HCT116 (cell line): ENCODE results near the gene LIX1. TPM values are rescaled to one million over a fixed set of nuclear protein-coding genes. Genes with fewer than 3 reads are reported as not detected.

Experiments
- ATAC-seq: fragments of 200-7000 bp; cut with Tn5 transposase; 2 replicates; pipeline ENCODE4 v1.9.1; 2020; ENCODE audit warnings: mild to moderate bottlenecking, moderate library complexity
- BruUV-seq: library from RNA; stranded (reverse); fragments of 400-500 nt; replicated peaks from 2 replicates; lab custom pipeline; 2021; lab: Mats Ljungman, UMichigan
- CTCF ChIA-PET: fragments of 300-600 bp; sonication (Branson Sonifier 250); formaldehyde crosslinking; loops from one replicate; lab custom pipeline; 2021; ENCODE audit warnings: antibody characterized with exemption; lab: Charles Lee
- POLR2A ChIA-PET: fragments of 300-600, 350-600 bp; sonication (Branson Sonifier 250); formaldehyde crosslinking; loops from one replicate; lab custom pipeline; 2021; ENCODE audit warnings: antibody characterized with exemption; lab: Charles Lee
- RAD21 ChIA-PET, 2 experiments: fragments of 300-600 bp; sonication (Branson Sonifier 250); formaldehyde crosslinking; loops; one replicate each; lab custom pipeline; 2023; ENCODE audit warnings: low total read pairs in 2 of 2; ENCODE audit not compliant: uncharacterized antibody in 2 of 2, unreplicated experiment in 2 of 2, low non-redundant PET in 1 of 2; lab: Charles Lee
- DNase-seq: peaks from one replicate; pipeline ENCODE4 v3.0.0-alpha.2; 2010; ENCODE audit warnings: low read depth, low spot score
- H2AFZ ChIP-seq: fragments of 200-600 bp; shearing (Covaris generic), sonication (generic); 2 replicates; pipeline ENCODE4 v1.6.1; 2017; ENCODE audit warnings: low read depth, mixed run types, mixed read lengths, antibody characterized with exemption, low read length; ENCODE audit not compliant: poor library complexity, severe bottlenecking
- H3K27ac ChIP-seq: 2 replicates; pipeline ENCODE4 v1.5.1; 2012; ENCODE audit warnings: low read depth, low read length
- H3K27me3 ChIP-seq: fragments of 200-600 bp; sonication (generic); 2 replicates; pipeline ENCODE4 v1.6.1; 2016; ENCODE audit warnings: mixed run types, low read length, mixed read lengths; ENCODE audit not compliant: insufficient read depth
- H3K36me3 ChIP-seq, 2 experiments: fragments of 200-500 bp in 1 of 2; fragments of 200-600 bp in 1 of 2; sonication (Bioruptor generic) in 1 of 2; sonication (generic) in 1 of 2; 2 replicates each; pipeline versions ENCODE4 v1.5.1 to v1.6.1; 2014 to 2016; ENCODE audit warnings: low read length in 2 of 2, inconsistent platforms in 1 of 2, mixed read lengths in 1 of 2, mixed run types in 1 of 2; ENCODE audit not compliant: insufficient read depth in 2 of 2, control insufficient read depth in 1 of 2
- H3K4me1 ChIP-seq, 2 experiments: fragments of 200-600 bp in 1 of 2; sonication (generic) in 1 of 2; 2 replicates each; pipeline versions ENCODE4 v1.5.1 to v1.6.1; 2012 to 2017; ENCODE audit warnings: low read length in 2 of 2, inconsistent platforms in 1 of 2, mild to moderate bottlenecking in 1 of 2, mixed read lengths in 1 of 2, mixed run types in 1 of 2, moderate library complexity in 1 of 2; ENCODE audit not compliant: insufficient read depth in 2 of 2, control insufficient read depth in 1 of 2
- H3K4me2 ChIP-seq: fragments of 200-600 bp; sonication (generic); 2 replicates; pipeline ENCODE4 v1.6.1; 2017; ENCODE audit warnings: mixed run types, low read length, mixed read lengths
- H3K4me3 ChIP-seq, 2 experiments: fragments of 200-600 bp in 1 of 2; sonication (generic) in 1 of 2; replicated peaks in 1 of 2; 2 replicates each; pipeline ENCODE4 v1.5.1; 2011 to 2016; ENCODE audit warnings: low read length in 2 of 2, control low read depth in 1 of 2, low read depth in 1 of 2, mild to moderate bottlenecking in 1 of 2, mixed read lengths in 1 of 2, mixed run types in 1 of 2
- H3K79me2 ChIP-seq: fragments of 200-600 bp; sonication (generic); 2 replicates; pipeline ENCODE4 v1.6.1; 2017; ENCODE audit warnings: mild to moderate bottlenecking, mixed run types, low read length, moderate library complexity, mixed read lengths; ENCODE audit not compliant: insufficient read depth
- H3K9ac ChIP-seq: fragments of 200-600 bp; sonication (generic); 2 replicates; pipeline ENCODE4 v1.6.1; 2016; ENCODE audit warnings: low read length, mixed read lengths
- H3K9me2 ChIP-seq: fragments of 200-600 bp; sonication (generic), shearing (Covaris generic); 2 replicates; pipeline ENCODE4 v1.6.1; 2017; ENCODE audit warnings: mixed run types, mild to moderate bottlenecking, moderate library complexity; ENCODE audit not compliant: insufficient read depth
- H3K9me3 ChIP-seq, 2 experiments: fragments of 200-500 bp in 1 of 2; fragments of 200-600 bp in 1 of 2; sonication (Bioruptor generic) in 1 of 2; sonication (generic) in 1 of 2; 2 replicates each; pipeline ENCODE4 v1.6.1; 2014 to 2017; ENCODE audit warnings: low read length in 2 of 2, mixed read lengths in 2 of 2, inconsistent platforms in 1 of 2, low read depth in 1 of 2, mild to moderate bottlenecking in 1 of 2, mixed run types in 1 of 2, moderate library complexity in 1 of 2; ENCODE audit not compliant: control insufficient read depth in 1 of 2, insufficient read depth in 1 of 2
- H4K20me1 ChIP-seq: fragments of 200-600 bp; sonication (generic), shearing (Covaris generic); 2 replicates; pipeline ENCODE4 v1.6.1; 2017; ENCODE audit warnings: mixed run types, mild to moderate bottlenecking, moderate library complexity; ENCODE audit not compliant: insufficient read depth
- CEBPB ChIP-seq: IDR thresholded peaks from 2 replicates; pipeline ENCODE4 v1.6.1; 2012; ENCODE audit warnings: low read depth
- EZH2 ChIP-seq: fragments of 200-600 bp; sonication (generic); IDR thresholded peaks from 2 replicates; pipeline ENCODE4 v1.6.1; 2017; ENCODE audit warnings: antibody characterized with exemption, mixed run types
- EZH2phosphoT487 ChIP-seq: fragments of 200-600 bp; IDR thresholded peaks from 2 replicates; pipeline ENCODE4 v1.6.1; 2018; ENCODE audit warnings: antibody characterized with exemption, borderline replicate concordance
- FOSL1 ChIP-seq: IDR thresholded peaks from 2 replicates; pipeline ENCODE4 v1.6.1; 2012; ENCODE audit warnings: low read depth
- MAX ChIP-seq: IDR thresholded peaks from 2 replicates; pipeline ENCODE4 v1.6.1; 2012
- POLR2AphosphoS5 ChIP-seq: IDR thresholded peaks from 2 replicates; pipeline ENCODE4 v1.6.1; 2011; ENCODE audit warnings: mild to moderate bottlenecking, low read depth, low read length, moderate library complexity
- SIN3A ChIP-seq: IDR thresholded peaks from 2 replicates; pipeline ENCODE4 v1.6.1; 2012; ENCODE audit warnings: low read depth
- SRF ChIP-seq: IDR thresholded peaks from 2 replicates; pipeline ENCODE4 v1.6.1; 2012; ENCODE audit warnings: low read depth
- TCF7L2 ChIP-seq: IDR thresholded peaks from 2 replicates; pipeline ENCODE4 v1.7.0; 2011; ENCODE audit warnings: borderline replicate concordance, inconsistent platforms; ENCODE audit not compliant: insufficient read depth, insufficient read length; ENCODE audit errors: extremely low read depth
- YY1 ChIP-seq: IDR thresholded peaks from 2 replicates; pipeline ENCODE4 v1.6.1; 2011; ENCODE audit warnings: low read length, low read depth, moderate library complexity, mild to moderate bottlenecking; ENCODE audit not compliant: insufficient replicate concordance; ENCODE audit errors: extremely low read depth
- ZFX ChIP-seq: fragments of 450-650 bp; IDR thresholded peaks from 2 replicates; pipeline ENCODE4 v1.6.1; 2017
- intact Hi-C: fragments of 100-400 bp; cut with micrococcal nuclease; formaldehyde crosslinking; loops from 2 replicates; pipeline ENCODE4 v1.10.0; 2022
- total RNA-seq: library from RNA; stranded (reverse); gene quantifications from one replicate; pipeline ENCODE4 v1.2.1, GENCODE V29; 2021; ENCODE audit not compliant: unreplicated experiment
- TF ChIP-seq, protein P1 (sequence below), 3 experiments: fragments of 200-600 bp in 1 of 3; sonication (generic) in 1 of 3; IDR thresholded peaks in 2 of 3; conservative IDR thresholded peaks in 1 of 3; 2 replicates each; pipeline ENCODE4 v1.5.1; 2012 to 2017; ENCODE audit warnings: low read depth in 2 of 3, low read length in 2 of 3, antibody characterized with exemption in 1 of 3, borderline replicate concordance in 1 of 3, control low read depth in 1 of 3, mild to moderate bottlenecking in 1 of 3, mixed read lengths in 1 of 3, mixed run types in 1 of 3, moderate library complexity in 1 of 3; ENCODE audit not compliant: insufficient read depth in 1 of 3

LIX1 gene
- total RNA-seq, 1 experiment from 2014 or later: not detected

GRCh38 chr5:97075649-97076048, 66.8 kb downstream of the LIX1 start:
- POLR2A ChIA-PET: no interaction called here
- BruUV-seq: no TSS peak
- Histone ChIP-seq H3K9me3 (no peaks in the 10 kb centered on the region), H3K9ac (no peak overlapping the region), H3K36me3 (no peaks in the 10 kb centered on the region), H3K4me2 (no peak overlapping the region), H3K27me3 (no peaks in the 10 kb centered on the region), H3K9me2 (no peaks in the 10 kb centered on the region), H3K27ac (no peak overlapping the region), H2AFZ (no peak overlapping the region), H3K4me1 (no peaks in the 10 kb centered on the region), H3K4me3 (no peak overlapping the region), H4K20me1 (no peaks in the 10 kb centered on the region), H3K79me2 (no peaks in the 10 kb centered on the region)
- ATAC-seq (no peak), DNase-seq (no peak)
- TF ChIP-seq ZFX (no peak), FOSL1 (no peak), MAX (no peak), SRF (no peak), EZH2 (no peak), TCF7L2 (no peak), EZH2phosphoT487 (no peak), YY1 (no peak)
- intact Hi-C loops: no loop called here
- CTCF ChIA-PET: no interaction called here
- RAD21 ChIA-PET: no interaction called here

DNA sequence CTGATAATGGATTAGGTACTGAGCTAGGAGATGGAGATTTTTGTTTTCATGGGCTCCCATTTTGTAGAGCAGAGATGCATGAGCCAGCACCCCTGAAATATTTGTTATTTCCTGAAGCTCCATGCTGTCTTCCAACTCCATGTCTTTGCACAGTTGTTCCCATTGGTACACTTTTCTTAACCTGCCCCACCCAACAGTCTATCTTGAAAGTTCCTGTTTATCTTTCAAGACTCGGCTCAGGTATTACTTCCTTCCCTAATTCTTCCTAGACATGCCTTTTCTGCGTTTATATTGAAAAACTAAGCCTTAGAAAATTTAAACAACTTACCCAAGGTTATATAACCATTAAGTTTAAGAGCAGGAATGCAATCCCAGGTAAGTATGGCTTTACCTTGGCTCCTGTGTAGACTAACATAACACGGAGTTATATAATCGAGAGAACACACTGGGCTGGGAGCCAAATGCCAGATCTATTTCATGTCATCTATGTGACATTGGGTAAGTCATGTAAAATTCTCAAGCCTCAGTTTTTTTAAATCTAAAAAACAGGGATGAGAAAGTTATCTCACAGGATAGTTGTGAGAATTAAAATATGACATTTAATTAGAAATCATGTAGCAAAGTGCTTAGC, 67.4 kb downstream of the LIX1 start:
- TF ChIP-seq SIN3A: no peak
- TF ChIP-seq YY1: no peak
- TF ChIP-seq POLR2AphosphoS5: no peak
- TF ChIP-seq, protein P1, sequence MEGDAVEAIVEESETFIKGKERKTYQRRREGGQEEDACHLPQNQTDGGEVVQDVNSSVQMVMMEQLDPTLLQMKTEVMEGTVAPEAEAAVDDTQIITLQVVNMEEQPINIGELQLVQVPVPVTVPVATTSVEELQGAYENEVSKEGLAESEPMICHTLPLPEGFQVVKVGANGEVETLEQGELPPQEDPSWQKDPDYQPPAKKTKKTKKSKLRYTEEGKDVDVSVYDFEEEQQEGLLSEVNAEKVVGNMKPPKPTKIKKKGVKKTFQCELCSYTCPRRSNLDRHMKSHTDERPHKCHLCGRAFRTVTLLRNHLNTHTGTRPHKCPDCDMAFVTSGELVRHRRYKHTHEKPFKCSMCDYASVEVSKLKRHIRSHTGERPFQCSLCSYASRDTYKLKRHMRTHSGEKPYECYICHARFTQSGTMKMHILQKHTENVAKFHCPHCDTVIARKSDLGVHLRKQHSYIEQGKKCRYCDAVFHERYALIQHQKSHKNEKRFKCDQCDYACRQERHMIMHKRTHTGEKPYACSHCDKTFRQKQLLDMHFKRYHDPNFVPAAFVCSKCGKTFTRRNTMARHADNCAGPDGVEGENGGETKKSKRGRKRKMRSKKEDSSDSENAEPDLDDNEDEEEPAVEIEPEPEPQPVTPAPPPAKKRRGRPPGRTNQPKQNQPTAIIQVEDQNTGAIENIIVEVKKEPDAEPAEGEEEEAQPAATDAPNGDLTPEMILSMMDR (IDR thresholded peaks at IDR 0.05 in 2 of 3, conservative IDR thresholded peaks at IDR 0.05 in 1 of 3; ENCODE audit: borderline replicate concordance in 1 of 3, insufficient read depth in 1 of 3, low read depth in 2 of 3, low read length in 2 of 3): no peak
- no peak for TF ChIP-seq EZH2phosphoT487
- no peak for TF ChIP-seq ZFX
- TF ChIP-seq CEBPB: no peak
- Histone ChIP-seq H3K27ac (no peak overlapping the region), H4K20me1 (no peaks in the 10 kb centered on the region), H3K9ac (no peak overlapping the region), H3K9me3 (no peaks in the 10 kb centered on the region), H3K9me2 (no peaks in the 10 kb centered on the region), H2AFZ (no peak overlapping the region), H3K27me3 (no peaks in the 10 kb centered on the region), H3K79me2 (no peaks in the 10 kb centered on the region), H3K36me3 (no peaks in the 10 kb centered on the region), H3K4me1 (no peaks in the 10 kb centered on the region), H3K4me3 (no peak overlapping the region), H3K4me2 (no peak overlapping the region)
- ChIA-PET RAD21 (no interaction called here), CTCF (no interaction called here), POLR2A (no interaction called here)
- no TSS peak for BruUV-seq
- ATAC-seq (no peak), DNase-seq (no peak)
- intact Hi-C loops: no loop called here
